ENCODE measurements around the gene GULP1. TPM values are rescaled to one million over a fixed set of nuclear protein-coding genes. Genes with fewer than 3 reads are reported as not detected.

The GULP1 gene
- total RNA-seq, 4 donors from 2014 or later: 27.1 to 49.0 (median 36.8) TPM

- Histone ChIP-seq H3K27ac (replicated peaks in 1 of 4) (peak overlapping the region in 1 of 4 donors; percentile 37), H3K36me3 (no peaks in the 10 kb centered on the region), H3K4me3 (no peak overlapping the region), H3K27me3 (no peaks in the 10 kb centered on the region), H3K4me1 (peaks cover 0 to 21% (median 15%) of the 10 kb centered on the region in 4 donors), H3K9me3 (no peaks in the 10 kb centered on the region)
- DNase-seq (ENCODE audit: extremely low spot score): no peak
- intact Hi-C loops (cut with DNase I): no loop called here
- TF ChIP-seq POLR2A (IDR thresholded peaks at IDR 0.05; ENCODE audit: low read depth) (no peak), POLR2AphosphoS5 (IDR thresholded peaks at IDR 0.05) (no peak), EP300 (IDR thresholded peaks at IDR 0.05) (no peak)
- TF ChIP-seq, protein P1, sequence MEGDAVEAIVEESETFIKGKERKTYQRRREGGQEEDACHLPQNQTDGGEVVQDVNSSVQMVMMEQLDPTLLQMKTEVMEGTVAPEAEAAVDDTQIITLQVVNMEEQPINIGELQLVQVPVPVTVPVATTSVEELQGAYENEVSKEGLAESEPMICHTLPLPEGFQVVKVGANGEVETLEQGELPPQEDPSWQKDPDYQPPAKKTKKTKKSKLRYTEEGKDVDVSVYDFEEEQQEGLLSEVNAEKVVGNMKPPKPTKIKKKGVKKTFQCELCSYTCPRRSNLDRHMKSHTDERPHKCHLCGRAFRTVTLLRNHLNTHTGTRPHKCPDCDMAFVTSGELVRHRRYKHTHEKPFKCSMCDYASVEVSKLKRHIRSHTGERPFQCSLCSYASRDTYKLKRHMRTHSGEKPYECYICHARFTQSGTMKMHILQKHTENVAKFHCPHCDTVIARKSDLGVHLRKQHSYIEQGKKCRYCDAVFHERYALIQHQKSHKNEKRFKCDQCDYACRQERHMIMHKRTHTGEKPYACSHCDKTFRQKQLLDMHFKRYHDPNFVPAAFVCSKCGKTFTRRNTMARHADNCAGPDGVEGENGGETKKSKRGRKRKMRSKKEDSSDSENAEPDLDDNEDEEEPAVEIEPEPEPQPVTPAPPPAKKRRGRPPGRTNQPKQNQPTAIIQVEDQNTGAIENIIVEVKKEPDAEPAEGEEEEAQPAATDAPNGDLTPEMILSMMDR (IDR thresholded peaks at IDR 0.05): no peak
These were observed 338.3 kb downstream of the GULP1 start for GRCh38 chr2:188629753-188630527.

DNA sequence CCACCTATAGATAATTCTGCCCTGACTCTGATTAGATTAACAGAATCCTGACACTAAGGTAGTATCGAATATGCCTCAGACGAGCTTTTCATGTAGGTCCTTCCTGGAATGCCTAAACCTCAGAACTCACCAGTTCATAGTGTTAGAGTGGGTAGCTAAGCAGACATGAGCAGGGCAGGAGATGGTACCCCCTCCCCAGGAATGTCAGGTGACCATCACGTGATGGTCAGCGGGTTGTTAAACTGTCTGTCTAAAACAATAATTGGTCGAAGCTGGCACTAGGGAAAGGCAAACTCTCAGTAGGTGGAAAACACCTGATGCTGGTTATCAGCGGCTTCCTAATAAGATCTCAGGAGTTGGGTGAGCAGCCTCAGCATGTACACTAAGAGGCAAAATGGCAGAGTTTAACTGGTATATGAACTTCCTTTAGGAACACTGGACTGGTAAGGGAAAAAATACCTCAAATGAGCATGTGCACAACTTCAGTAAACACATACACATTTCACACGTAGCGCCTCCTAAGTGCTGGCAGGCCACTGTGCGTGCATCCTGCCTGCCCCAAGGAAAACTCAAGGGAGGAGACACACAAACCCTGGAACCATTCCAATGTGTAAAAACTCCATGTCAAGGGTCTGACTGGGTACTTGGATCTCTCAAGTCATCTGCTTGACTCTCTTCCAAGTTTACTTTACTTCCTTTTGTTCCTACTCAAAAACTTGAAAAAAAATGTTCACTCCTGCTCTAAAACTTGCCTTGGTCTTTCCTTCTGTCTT is 339.5 kb downstream of the GULP1 start:
- Histone ChIP-seq H3K9me3 (no peaks in the 10 kb centered on the region), H3K4me3 (no peak overlapping the region), H3K4me1 (peaks cover 0 to 21% (median 15%) of the 10 kb centered on the region in 4 donors), H3K36me3 (no peaks in the 10 kb centered on the region), H3K27ac (replicated peaks in 1 of 4) (no peak overlapping the region), H3K27me3 (no peaks in the 10 kb centered on the region)
- no peak for TF ChIP-seq EP300 (IDR thresholded peaks at IDR 0.05)
- TF ChIP-seq POLR2AphosphoS5 (IDR thresholded peaks at IDR 0.05): no peak
- TF ChIP-seq, protein P1 (IDR thresholded peaks at IDR 0.05): no peak
- no peak for TF ChIP-seq POLR2A (IDR thresholded peaks at IDR 0.05; ENCODE audit: low read depth)
- intact Hi-C loops (cut with DNase I): no loop called here
- DNase-seq (ENCODE audit: extremely low spot score): no peak
- WGBS: 74% methylated on average over 9 of the region's 9 CpGs

DNA sequence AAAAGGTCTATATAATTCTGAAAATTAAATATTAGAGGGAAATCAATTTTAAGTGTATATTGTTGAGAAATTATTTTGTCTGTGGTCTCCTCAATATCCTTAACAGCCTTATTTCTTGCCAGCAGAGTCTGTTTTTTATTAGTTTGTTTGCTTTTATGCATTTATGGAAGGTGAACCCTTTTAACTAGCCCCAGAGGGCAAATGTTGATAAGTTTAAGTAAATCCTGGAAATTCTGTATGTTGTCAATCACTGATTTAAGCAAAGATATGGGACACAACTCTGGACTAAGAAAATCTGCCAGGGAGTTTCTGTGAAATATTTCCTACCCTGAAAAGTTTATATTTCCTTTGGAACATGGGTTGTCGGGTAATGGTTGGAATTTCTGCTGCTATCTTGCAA is 343.0 kb downstream of the GULP1 start:
- 83% methylated on average over 1 of the region's 1 CpG for WGBS
- Histone ChIP-seq H3K36me3 (no peaks in the 10 kb centered on the region), H3K27me3 (no peaks in the 10 kb centered on the region), H3K4me3 (no peak overlapping the region), H3K27ac (replicated peaks in 1 of 4) (no peak overlapping the region), H3K4me1 (peaks cover 0 to 16% (median 9%) of the 10 kb centered on the region in 4 donors), H3K9me3 (no peaks in the 10 kb centered on the region)
- DNase-seq (ENCODE audit: extremely low spot score): no peak
- no peak for TF ChIP-seq EP300 (IDR thresholded peaks at IDR 0.05)
- TF ChIP-seq, protein P1 (IDR thresholded peaks at IDR 0.05): no peak
- no peak for TF ChIP-seq POLR2AphosphoS5 (IDR thresholded peaks at IDR 0.05)
- TF ChIP-seq POLR2A (IDR thresholded peaks at IDR 0.05; ENCODE audit: low read depth): no peak
- intact Hi-C loops (cut with DNase I): no loop called here

Small RNA genes within 50 kb of the gene (small RNA-seq; reads per million reads assigned to genes)
- gene MIR561: 0 to 0.19 (median 0) reads per million in 3 donors
- gene RNA5SP114: 0 reads per million in 3 donors
